GM20000 (cell line): ENCODE results near the gene WNT5B.

Experiments used
- DNase-seq: peaks from one replicate; pipeline ENCODE4 v3.0.0; 2012; ENCODE audit warnings: low spot score
- CTCF ChIP-seq: IDR thresholded peaks from 2 replicates; pipeline ENCODE4 v1.5.1; 2012; ENCODE audit warnings: mild to moderate bottlenecking, control low read depth; ENCODE audit errors: extremely low read depth, missing control alignments

Gene WNT5B

GRCh38 chr12:1603269-1603993 lies 25.6 kb upstream of the WNT5B start:
- no peak for DNase-seq
- no peak for TF ChIP-seq CTCF

- no peak for TF ChIP-seq CTCF
- no peak for DNase-seq
These were observed 24.6 kb upstream of the WNT5B start for GRCh38 chr12:1604464-1604863.

- DNase-seq = peak; percentile 55
These were observed 23.7 kb upstream of the WNT5B start for GRCh38 chr12:1605129-1606020.

GRCh38 chr12:1606021-1606622 lies 22.9 kb upstream of the WNT5B start:
- TF ChIP-seq CTCF = no peak
- DNase-seq = peak; percentile 63

More at GRCh38 chr12:1605129-1606020, 23.7 kb upstream of the WNT5B start:
- peak; percentile 76 for TF ChIP-seq CTCF

GRCh38 chr12:1607940-1608712 lies 20.9 kb upstream of the WNT5B start:
- TF ChIP-seq CTCF = no peak
- DNase-seq = no peak

- no peak for TF ChIP-seq CTCF
- no peak for DNase-seq
These were observed 20.3 kb upstream of the WNT5B start for GRCh38 chr12:1608713-1609119.
